HG03469 (cell line): ENCODE data around the gene TBC1D25.
"Not testable (repeated sequence)": the region's sequence is repeated elsewhere in the genome, so short reads cannot be mapped to it uniquely, and the experiment has no call there.

Experiments used
- ATAC-seq: cut with Tn5 transposase; IDR thresholded peaks from one replicate; pipeline ENCODE4 v1.9.1; 2021; ENCODE audit warnings: mild to moderate bottlenecking, moderate library complexity, moderate number of reproducible peaks; ENCODE audit not compliant: unreplicated experiment

The TBC1D25 gene

DNA sequence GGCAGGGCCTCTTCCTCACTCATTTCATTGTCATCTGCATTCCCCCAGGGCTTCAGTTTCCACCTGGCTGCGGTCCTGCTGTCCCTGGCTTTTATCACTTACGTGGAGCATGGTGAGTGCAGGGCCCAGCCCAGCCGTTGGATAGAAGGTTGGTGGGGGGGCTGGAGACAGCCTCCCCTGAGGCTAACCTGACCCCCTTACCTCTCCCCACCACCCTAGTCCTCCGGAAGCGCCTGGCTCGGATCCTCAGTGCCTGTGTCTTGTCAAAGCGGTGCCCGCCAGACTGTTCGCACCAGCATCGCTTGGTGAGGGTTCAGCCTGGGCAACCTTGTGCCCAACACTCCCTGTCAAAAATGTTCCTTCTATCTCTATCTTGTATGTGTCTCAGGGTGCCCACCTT lies 23.7 kb upstream of the TBC1D25 start:
- no peak for ATAC-seq

DNA sequence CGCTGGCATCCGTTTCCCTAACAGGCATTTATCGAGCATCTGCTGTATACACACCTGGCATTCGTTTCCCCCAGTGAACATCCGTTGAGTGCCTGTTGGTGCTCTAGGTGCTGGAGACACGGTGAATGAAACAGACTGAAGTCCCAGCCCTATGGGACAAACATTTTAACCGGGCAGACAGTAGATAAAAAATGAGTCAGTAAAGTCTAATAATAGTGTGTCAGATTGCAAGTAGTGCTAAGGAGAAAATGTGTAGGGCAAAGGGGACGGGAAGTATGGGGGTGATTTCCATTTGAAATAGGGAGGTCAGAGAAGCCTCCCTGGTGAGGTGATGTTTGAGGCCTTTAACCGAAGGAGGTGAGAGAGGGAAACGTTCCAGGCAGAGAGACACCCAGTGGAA lies 23.2 kb upstream of the TBC1D25 start:
- ATAC-seq: no peak

DNA sequence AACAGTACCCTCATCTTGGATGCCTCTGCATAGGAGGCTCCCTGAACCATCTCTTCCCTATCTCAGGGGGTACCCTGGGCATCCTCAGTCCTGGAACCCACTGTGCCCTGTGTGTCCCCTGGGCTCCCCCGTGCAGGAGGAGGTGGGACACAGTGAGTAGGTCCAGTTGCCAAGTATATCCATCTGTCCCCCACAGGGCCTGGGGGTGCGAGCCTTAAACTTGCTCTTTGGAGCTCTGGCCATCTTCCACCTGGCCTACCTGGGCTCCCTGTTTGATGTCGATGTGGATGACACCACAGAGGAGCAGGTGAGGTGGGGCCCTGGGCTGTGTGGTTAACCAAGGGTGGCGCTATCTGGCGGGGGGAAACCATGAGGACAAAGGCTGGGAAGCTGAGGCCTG lies 22.5 kb upstream of the TBC1D25 start:
- ATAC-seq: no peak

DNA sequence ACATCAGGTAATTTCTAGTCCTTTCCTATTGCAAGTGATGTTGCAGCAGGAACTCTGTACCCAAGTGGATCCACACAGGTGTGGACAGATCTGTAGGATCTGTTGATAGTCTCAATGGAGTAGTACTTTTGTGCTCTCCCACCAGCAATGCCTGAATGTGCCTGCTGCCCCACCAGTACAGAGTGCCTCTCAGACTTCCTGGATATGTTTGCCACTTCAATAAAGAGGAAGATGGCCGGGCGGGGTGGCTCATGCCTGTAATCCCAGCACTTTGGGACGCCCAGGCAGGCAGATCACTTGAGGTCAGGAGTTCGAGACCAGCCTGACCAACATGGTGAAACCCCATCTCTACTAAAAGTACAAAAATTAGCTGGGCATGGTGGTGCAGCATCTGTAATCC lies 20.0 kb upstream of the TBC1D25 start:
- ATAC-seq: not testable (repeated sequence)

DNA sequence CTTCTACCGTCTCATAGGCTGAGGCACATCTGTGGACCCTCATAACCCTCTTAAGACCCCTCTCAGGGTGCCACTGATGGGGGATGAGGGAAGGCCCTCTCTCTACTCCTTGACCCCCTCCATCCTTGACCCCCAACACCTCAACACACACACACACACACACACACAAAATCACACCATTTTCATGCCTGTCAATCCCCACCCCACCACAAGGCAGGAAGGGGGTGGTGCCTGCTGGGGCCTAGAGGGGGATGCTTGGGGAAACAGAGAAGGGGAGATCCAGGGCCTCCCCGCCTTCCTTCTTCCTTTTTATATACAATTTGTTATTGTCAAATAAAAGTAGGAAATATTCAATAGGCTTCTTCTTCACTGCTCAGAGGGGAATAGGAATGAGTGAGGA lies 19.1 kb upstream of the TBC1D25 start:
- no peak for ATAC-seq

DNA sequence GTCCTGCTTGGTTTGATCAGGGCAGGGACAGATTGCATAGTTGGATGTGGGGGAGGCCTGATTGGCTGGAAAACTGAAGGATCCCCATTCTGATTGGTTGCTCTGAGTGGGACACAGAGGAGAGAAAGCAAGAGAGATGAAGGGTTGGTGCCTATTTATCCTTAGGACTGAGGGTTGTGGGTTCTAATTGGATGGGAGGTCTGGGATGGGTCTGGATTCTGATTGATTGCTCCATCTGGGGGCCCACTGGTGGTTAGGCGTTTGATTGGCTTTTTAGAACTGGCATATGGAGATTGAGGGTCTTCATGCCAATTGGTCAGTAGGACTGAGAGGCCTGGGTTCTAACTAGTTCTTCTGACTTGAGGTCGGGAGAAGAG lies 18.6 kb upstream of the TBC1D25 start:
- ATAC-seq: no peak

DNA sequence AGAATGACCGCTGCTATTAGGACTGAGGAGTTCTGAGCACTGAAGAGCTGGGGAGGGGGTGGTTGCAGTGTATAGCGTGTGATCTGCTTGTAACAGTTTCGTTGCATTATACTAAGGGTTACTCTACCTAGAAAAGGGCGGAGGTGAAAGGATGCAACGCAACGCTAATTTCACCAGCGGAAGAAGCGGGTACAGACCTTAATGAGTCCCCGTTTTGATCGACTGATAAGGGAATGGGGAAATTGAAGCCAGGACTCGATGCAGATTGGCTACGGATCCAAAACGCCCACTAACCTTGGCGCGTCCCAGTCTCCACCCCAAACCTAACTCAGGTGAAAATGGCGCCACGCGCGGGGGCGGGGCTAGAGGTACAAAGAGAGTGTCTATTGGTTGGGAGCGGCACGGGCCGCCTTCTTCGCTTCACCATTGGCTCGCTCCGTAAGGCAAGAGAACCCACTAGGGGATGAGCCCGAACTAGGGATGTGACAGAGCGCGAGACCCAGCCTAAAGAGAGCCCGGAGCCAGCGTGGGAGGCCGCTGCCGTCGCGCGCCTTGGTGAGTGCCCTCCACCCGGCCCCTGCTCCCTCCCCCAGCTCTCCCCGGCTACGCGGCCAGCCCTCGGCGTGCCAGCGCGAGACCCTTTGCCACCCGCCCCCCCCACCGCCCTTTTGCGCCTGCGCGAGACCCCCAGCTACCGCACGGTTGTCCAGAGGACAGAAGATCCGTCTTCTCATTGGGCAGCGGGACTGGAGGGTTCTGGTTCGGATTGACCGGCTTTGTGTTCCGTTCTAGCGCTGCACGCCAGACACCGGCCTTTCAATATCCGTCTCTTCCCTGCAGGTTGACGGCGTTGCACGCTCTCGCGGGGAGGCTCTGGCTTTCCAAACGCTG lies 17.9 kb upstream of the TBC1D25 start, which contains the start of gene EBP:
Gene EBP (plus strand): TSS at position 456 of the 891 bp plus-strand sequence. CDS start 1,964 bp downstream, outside the sequence.
- peak; percentile 96 for ATAC-seq

DNA sequence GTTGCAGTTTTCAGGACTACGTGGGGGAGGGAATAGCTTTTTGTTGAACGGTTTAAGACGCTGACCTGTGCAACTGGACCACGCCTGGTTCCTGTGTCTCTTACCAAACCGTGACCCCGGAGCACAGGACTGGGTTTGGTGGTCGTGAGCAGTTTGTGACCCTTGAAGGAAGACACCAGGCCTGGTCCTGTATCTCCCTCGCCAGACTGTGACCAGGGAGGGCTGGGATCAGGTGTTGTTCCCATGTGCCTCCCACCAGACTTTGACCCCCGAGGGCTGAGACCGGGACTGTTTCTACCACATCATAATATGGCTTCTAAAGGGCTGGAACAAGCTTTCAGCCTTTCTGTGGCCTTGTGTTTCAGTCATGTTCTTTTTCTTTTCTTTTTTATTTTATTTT lies 17.2 kb upstream of the TBC1D25 start:
- no peak for ATAC-seq

DNA sequence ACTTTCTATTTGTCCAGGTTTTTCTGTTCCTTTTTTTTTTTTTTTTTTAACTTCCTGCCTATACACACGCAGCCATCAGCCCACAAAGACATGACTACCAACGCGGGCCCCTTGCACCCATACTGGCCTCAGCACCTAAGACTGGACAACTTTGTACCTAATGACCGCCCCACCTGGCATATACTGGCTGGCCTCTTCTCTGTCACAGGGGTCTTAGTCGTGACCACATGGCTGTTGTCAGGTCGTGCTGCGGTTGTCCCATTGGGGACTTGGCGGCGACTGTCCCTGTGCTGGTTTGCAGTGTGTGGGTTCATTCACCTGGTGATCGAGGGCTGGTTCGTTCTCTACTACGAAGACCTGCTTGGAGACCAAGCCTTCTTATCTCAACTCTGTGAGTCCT lies 15.8 kb upstream of the TBC1D25 start:
- no peak for ATAC-seq

DNA sequence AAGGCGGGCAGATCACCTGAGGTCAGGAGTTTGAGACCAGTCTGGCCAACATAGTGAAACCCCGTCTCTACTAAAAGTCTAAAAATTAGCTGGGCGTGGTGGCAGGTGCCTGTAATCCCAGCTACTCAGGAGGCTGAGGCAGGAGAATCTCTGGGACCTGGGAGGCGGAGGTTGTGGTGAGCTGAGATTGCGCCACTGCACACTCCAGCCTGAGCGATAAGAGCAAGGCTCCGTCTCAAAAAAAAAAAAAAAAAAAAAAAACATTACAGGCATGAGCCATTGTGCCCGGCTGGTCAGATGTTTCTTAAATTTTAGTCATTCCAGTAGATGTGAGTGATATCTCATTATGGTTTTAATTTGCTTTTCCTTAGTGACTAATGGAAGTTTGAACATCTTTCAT lies 13.7 kb upstream of the TBC1D25 start:
- ATAC-seq: not testable (repeated sequence)

DNA sequence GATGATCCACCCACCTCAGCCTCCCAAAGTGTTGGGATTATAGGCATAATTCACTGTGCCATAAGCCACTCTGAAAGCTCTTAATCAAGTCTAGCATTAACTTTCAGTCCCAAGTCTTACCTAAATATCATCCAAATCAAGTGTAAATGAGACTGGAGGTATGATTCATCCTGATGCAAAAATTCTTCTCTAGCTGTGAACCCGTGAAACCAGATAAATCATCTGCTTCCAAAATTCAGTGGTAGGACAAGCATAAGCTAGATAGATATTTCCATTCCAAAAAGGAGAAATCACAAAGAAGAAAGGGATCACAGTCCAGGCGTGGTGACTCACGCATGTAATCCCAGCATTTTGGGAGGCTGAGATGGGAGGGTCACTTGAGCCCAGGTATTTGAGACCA lies 8.8 kb upstream of the TBC1D25 start:
- no peak for ATAC-seq

DNA sequence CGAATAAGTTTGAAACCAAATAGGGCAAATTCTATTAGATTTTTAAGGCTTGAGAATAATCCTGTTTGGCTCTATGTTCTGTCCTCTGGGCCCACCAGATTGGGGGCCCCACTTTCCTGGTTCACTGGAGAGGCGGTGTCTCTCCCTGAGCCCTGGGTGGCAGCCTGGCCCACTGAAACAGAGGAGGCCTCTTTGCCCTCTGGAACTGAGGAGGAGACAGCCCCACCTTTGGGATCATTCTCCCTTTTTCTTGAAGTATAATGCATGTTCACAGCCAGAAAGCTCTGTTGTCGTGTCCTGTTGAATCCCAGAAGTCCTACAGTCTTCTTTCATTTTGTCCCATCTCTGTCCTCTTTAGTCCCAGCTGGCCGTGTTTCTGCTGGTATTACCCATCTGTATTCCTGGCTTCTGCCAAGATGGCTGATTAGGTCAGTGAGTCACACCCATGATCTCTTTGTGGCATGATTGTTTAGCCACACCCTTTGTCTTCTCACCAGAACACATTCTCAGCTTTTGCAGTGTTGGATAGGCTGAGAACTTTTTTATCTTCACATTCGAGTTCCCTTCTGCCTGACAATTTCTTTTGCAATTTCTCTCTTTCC lies 8.1 kb upstream of the TBC1D25 start:
- ATAC-seq: no peak

DNA sequence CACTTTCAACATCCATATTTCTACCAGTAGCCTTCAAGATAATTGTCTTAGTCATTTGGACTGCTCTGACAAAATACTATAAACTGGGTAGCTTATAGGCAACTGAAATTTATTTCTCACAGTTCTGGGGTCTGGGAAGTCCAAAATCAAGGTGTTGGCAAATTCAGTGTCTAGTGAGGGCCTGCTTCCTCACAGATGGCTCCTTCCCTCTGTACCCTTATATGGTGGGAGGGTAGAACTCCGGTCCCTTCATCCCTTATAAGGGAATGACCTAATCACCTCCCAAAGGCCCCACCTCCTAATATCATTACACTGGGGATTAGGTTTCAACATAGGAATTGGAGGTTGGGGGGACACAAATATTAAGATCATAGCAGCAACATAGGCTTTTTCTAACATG lies 7.4 kb upstream of the TBC1D25 start:
- ATAC-seq: no peak

DNA sequence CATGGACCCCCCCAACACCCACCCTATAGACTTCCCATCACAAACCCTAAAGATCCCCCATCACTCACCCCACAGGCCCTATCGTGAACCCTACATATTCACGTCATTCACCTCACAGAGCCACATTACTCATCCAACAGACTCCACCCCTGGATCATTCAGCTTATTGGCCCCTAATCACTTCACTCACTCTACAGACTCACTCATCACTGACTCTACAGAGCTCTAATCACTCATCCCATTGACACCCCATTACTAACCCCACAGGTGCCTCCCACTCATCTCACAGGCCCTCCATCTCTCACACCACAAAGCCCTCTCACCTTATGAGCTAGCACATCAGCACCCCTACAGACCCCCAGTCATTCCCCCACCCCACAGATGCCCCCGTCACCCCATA lies 6.3 kb upstream of the TBC1D25 start:
- ATAC-seq: no peak

DNA sequence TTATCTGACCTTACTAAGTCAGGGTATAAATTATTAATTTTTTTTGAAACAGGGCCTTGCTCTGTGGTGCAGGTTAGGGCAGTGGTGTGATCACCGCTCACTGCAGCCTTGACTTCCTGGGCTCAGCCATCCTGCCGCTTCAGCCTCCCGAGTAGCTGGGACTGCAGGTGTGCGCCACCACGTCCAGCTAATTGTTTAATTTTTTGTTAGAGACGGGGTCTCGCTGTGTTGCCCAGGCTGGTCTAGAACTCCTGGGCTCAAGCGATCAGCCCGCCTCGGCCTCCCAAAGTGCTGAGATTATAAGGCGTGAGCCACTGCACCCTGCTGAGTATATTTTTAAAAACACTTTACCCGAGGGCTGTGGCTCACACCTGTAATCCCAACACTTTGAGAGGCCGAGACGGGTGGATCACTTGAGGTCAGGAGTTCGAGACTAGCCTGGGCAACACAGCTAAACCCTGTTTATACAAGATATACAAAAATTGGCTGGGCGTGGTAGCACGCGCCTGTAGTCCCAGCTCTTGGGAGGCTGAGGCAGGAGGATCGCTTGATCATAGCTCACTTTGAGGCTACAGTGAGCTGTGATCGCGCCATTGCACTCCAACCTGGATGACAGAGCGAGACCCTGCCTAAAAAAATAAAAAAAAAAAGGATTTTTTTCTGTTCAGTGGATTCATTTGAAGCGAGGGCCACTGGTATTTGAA lies 721 bp upstream of the TBC1D25 start:
- ATAC-seq: no peak

DNA sequence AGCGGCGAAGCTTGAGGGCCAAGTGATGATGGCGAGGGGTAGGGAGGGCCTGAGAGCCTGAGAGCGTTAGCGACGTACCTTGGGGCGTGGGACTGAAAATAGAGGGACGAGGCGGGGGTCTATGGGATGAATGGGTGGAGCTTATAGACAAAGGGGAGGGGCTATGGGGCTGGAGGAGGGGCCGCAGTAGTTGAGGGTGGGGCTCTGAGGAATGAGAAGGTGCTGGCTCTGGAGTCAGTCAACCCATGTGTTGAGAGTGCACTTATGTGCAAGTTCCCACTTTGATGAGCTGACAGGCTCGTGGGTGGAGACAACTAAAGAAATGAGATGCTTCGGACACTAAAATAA lies 488 bp downstream of the TBC1D25 start:
- no peak for ATAC-seq

DNA sequence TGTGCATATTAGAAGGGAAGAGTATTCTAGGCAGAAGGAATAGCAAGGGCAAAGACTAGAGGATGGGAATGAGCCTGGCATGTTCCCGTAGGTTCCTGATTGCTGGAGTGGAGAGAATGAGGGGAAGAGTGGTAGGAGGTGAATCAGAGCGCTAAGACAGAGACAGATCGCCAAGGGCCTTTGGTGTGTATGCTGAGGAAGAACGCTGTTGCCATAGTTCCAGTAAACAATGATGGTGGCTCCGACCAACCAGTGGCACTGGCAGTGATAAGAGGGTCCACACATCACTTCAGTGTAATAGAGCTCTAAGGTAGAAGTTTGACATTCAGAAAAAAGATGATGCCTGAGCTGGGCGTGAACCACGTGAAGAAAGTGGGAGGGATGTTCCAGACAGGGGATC lies 966 bp downstream of the TBC1D25 start:
- no peak for ATAC-seq

DNA sequence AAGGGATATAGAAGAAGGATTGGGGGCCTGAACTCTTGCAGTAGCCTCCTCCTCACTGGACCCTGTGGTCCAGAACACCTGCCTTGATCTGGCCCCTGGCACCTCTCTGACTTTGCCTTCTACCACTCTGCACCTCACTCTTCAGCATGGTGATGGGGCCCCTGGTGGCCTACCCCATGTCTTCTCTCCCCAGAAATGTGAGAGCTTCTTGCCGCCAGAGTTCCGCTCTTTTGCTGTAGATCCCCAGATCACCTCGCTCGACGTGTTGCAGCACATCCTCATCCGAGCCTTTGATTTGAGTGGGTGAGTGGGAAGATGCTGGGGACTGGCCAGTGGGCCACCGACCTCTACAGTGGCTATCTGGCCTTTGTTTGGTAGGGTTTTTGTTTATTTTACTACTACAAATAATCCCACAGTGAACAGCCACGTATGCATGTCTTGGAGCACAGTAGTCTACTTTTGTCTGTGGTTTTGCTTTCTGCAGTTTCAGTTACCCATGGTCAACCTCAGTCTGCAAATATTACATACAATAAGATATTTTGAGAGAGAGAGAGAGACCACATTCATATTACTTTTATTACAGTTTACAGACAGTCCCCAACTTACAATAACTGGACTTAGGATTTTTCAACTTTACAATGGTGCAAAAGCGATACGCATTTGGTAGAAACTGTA lies 1.8 kb downstream of the TBC1D25 start:
- ATAC-seq: no peak

DNA sequence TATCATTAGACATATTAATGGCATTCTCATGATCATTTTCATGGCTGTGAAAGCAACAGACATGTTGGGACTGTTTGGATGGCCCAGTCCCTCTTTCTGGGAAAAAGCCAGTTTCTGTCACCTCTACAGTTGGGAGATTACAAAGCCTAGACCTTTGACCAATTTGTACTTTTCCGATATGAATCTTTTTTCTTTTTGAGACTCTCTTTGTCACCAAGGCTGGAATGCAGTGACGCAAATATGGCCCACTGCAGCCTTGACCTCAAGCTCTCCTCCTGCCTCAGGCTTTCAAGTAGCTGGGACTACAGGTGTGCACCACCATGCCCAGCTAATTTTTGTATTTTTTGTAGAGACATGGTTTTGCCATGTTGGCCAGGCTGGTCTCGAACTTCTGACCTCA lies 9.4 kb downstream of the TBC1D25 start:
- no peak for ATAC-seq

DNA sequence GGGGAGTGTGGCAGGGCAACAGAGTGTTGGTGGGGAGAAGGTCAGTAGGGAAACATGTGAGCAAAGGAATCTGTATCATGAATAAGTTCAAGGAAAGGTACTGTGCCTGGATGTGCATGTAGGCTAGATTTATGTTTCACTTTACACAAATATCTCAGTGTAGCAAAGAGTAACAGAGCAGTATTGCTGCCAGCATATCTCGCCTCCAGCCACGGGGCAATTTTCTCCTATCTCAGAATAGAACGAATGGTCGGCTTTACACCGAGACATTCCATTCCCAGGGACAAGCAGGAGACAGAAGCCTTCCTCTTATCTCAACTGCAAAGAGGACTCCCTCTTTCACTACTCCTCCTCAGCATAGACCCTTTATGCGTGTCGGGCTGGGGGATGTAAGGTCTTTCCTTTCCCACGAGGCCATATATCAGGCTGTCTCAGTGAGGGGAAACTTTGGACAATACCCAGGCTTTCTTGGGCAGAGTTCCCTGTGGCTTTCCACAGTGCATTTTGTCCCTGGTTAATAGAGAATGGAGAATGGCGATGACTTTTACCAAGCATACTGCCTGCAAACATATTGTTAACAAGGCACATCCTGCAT lies 16.3 kb downstream of the TBC1D25 start:
- ATAC-seq: not testable (repeated sequence)

DNA sequence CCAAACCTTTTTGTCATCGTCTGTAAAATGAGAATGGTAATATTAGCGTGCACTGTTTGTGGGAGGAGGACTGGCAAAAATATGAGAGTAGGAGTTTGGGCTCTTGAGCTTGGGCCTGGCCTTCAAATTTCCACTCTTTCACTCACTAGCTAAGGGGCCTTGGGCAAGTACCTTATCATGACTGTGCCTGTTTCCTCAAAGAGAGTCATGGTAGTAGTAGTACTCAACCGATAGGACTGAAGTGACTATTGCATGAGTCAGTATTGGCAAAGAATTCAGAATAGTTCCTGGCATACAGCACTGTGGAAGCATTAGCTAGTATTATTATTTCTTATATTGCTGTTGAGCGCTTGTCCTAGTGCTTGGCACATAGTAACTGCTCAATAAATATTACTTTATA lies 18.8 kb downstream of the TBC1D25 start:
- no peak for ATAC-seq
